ENCODE results near the gene TP53RK. TPM values are rescaled to one million over a fixed set of nuclear protein-coding genes. Genes with fewer than 3 reads are reported as not detected.

TP53RK gene
- total RNA-seq, 1 donor from 2014 or later: 13.2 TPM

DNA sequence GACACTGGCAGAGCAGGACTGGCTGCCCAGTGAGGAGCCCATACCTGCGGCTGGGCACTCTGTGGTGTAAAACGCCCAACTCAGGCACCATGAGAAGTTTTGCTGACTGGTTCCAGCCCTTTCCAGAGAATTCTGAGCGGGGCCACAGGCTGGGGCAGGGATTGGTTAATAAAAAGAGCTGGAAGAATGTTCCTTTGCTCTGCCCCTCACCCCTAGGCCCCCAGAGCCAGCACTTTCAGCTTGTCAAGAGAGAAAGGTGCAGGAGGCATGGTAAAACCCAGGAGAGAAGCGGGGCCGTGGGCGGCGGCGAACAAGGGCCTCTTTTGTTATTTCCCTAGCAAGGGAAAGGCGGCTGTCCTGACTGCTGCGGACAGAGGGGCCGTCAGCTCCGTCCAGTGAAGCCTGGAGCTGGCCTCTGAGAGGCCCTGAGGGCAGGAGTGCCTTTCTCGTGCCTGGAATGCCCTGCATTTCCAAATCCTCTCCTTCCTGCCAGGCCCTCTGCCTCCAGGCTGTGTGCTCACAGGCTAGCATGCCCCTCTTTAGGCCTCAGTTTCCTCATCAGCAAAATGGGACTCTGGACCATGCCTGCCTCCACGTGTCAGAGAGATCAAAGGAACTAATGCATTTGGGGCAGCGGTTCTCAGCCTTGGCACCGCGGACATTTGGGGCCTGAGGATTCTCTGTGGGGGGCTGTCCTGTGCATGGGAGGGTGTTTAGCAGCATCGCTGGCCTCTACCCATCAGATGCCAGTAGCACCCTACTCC, 50.9 kb downstream of the TP53RK start:
- no peak for DNase-seq

DNA sequence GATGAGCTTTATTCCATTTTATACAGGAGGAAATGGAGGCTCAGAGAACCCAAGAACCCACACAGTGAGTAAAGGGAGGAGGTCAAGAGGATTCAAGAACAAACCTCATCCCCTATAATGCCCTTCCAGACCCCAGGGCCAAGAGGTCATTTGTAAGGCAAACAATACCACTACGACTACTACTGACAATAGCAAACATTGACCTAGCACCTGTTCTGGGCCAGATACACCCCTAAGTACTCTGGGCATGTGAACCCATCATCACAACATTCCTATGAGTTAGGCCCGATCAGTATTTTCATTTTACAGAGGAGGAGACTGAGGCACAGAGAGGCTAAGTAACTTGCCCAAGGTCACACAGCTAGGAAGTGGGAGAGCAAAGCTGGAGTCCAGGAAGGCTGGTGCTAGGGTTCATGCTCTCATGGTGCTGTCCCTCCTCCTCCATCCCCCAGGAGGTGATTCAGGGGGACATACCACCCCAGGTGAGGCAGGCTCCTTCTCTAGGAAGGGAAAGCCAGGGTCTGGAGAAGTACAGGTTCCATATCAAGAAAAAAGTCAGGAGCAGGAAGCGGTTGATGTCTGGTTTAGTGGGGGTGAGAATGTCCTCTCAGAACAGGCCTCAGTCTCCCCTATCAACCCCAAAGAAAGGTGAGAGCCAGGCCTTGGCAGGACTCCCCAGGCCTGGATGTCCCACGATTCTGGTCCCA, 51.7 kb downstream of the TP53RK start:
- DNase-seq: no peak

DNA sequence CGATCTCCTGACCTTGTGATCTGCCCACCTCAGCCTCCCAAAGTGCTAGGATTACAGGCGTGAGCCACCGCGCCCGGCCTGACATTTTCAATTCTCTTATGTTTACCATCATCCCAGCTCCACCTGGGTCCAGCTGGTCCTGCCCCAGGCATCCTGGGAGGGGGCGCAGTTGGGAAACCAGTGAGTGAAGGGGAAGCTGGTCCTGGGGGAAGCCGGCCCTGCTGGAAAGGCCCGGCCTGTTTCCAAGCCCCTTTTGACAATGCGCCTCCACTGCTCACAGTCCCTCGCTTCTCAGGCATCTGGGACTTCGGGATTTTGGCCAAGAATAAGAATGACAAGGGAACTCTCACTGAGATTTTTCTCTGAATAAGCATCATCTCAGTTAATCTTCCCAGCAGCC, 52.2 kb downstream of the TP53RK start:
- DNase-seq: no peak

DNA sequence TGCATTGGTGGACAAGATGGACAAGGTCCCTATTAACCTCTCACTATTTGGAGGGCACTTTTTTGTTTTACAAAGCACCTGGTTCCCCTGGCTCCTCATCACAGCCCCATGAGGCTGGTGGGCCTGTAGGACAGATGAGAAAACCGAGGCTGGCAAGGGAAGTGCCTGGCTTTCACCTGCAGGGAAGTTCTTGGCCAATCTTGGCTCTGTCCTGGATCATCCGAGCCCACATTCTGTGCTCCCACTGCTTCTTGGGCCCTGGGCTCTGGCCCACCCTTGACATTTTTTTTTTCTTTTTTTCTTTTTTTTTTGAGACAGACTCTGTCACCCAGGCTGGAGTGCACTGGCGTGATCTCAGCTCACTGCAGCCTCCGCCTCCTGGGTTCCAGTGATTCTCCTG, 52.7 kb downstream of the TP53RK start:
- no peak for DNase-seq

DNA sequence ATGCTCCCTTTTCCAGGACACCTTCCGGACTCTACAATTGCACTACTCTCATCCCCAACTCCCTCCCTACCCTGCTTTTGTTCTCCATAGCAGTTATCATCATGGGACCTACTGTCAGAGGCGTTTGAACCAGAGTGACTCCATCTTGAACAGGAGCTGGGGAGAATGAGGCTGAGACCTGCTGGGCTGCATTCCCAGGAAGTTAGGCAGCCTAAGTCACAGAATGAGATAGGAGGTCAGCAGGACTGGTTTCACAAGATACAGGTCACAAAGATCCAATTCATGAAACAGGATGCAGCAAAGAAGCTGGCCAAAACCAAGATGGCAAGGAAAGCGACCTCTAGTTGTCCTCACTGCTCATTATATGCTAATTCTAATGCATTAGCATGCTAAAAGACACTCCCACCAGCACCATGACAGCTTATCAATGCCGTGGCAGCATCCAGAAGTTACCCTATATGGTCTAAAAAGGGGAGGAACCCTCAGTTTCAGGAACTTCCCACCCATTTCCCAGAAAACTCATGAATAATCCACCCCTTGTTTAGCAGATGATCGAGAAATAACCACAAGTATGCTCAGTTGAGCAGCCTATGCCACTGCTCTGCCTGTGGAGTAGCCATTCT, 53.6 kb downstream of the TP53RK start:
- no peak for DNase-seq

DNA sequence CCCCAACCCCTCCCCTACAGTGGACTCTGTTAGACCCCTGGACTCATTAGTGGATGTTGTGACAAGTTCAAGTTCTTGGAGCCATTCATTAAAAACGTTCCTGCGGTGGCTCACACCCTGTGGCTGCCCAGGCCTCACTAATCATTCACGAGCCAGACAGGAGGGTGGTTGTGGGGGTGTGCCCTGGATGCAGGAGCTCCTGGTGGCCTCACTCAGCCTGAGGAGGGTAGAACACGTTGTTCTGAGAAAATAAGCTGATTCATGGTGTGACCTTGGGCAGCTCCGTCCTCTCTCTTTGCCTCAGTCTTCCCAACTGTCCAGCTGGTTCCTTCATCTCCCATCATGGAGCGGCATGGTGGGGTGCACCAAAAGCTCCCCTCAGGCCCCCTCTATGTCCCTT, 54.7 kb downstream of the TP53RK start:
- DNase-seq: no peak

Other genes starting within 250 kb of the TP53RK start
- 6.7 TPM for gene ZNF334, start 175.9 kb downstream of the TP53RK start, total RNA-seq
- gene OCSTAMP, start 138.8 kb downstream of the TP53RK start, total RNA-seq: not detected
- 1.7 TPM for gene SLC13A3, start 38.0 kb downstream of the TP53RK start, total RNA-seq
- 31.2 TPM for gene SLC2A10, start 20.2 kb upstream of the TP53RK start, total RNA-seq
- 1.3 TPM for gene EYA2, start 205.4 kb upstream of the TP53RK start, total RNA-seq